ENCODE data around the gene ETF1. TPM values are rescaled to one million over a fixed set of nuclear protein-coding genes. Genes with fewer than 3 reads are reported as not detected.

The ETF1 gene
- total and polyA plus RNA-seq, 9 of the 15 experiments (the other 6 are each of a cell fraction or from before 2014, with no cell fraction given) = 53.7 to 209 (median 164) TPM

GRCh38 chr5:138552657-138553056, 9.6 kb upstream of the ETF1 start (continued):
- no peak for TF ChIP-seq RNF219 (CRISPR knock-in tag; IDR thresholded peaks at IDR 0.05)
- no peak for TF ChIP-seq CREB1 (IDR thresholded peaks at IDR 0.05)
- no peak for TF ChIP-seq CREB1 (CRISPR knock-in tag; IDR thresholded peaks at IDR 0.05)
- TF ChIP-seq, protein P1, sequence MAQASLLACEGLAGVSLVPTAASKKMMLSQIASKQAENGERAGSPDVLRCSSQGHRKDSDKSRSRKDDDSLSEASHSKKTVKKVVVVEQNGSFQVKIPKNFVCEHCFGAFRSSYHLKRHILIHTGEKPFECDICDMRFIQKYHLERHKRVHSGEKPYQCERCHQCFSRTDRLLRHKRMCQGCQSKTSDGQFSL (CRISPR knock-in tag; IDR thresholded peaks at IDR 0.05) = 0 out of 2 replicates have a peak, but pooled peaks have one; percentile 15
- TF ChIP-seq, protein P1 (tag; IDR thresholded peaks at IDR 0.05) = no peak
- TF ChIP-seq SPI1 (IDR thresholded peaks at IDR 0.05; ENCODE audit: borderline replicate concordance, low read depth, low read length) = no peak
- TF ChIP-seq LCOR (CRISPR knock-in tag; IDR thresholded peaks at IDR 0.05) = no peak
- TF ChIP-seq MAFG (tag; conservative IDR thresholded peaks at IDR 0.05) = no peak
- no peak for TF ChIP-seq JUN (IDR thresholded peaks at IDR 0.05; ENCODE audit: borderline replicate concordance, low read depth, low read length)
- TF ChIP-seq JUN (CRISPR knock-in tag; IDR thresholded peaks at IDR 0.05; ENCODE audit: borderline replicate concordance) = no peak
- no peak for TF ChIP-seq ZSCAN29 (IDR thresholded peaks at IDR 0.05)
- TF ChIP-seq POLR2B (IDR thresholded peaks at IDR 0.05; ENCODE audit: low read depth, partially characterized antibody) = peak; percentile 10
- TF ChIP-seq, protein P2, sequence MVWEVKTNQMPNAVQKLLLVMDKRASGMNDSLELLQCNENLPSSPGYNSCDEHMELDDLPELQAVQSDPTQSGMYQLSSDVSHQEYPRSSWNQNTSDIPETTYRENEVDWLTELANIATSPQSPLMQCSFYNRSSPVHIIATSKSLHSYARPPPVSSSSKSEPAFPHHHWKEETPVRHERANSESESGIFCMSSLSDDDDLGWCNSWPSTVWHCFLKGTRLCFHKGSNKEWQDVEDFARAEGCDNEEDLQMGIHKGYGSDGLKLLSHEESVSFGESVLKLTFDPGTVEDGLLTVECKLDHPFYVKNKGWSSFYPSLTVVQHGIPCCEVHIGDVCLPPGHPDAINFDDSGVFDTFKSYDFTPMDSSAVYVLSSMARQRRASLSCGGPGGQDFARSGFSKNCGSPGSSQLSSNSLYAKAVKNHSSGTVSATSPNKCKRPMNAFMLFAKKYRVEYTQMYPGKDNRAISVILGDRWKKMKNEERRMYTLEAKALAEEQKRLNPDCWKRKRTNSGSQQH (CRISPR knock-in tag; IDR thresholded peaks at IDR 0.05) = no peak
- TF ChIP-seq, protein P3, sequence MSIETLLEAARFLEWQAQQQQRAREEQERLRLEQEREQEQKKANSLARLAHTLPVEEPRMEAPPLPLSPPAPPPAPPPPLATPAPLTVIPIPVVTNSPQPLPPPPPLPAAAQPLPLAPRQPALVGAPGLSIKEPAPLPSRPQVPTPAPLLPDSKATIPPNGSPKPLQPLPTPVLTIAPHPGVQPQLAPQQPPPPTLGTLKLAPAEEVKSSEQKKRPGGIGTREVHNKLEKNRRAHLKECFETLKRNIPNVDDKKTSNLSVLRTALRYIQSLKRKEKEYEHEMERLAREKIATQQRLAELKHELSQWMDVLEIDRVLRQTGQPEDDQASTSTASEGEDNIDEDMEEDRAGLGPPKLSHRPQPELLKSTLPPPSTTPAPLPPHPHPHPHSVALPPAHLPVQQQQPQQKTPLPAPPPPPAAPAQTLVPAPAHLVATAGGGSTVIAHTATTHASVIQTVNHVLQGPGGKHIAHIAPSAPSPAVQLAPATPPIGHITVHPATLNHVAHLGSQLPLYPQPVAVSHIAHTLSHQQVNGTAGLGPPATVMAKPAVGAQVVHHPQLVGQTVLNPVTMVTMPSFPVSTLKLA (conservative IDR thresholded peaks at IDR 0.05) = no peak
- TF ChIP-seq, protein P4, sequence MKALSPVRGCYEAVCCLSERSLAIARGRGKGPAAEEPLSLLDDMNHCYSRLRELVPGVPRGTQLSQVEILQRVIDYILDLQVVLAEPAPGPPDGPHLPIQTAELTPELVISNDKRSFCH (CRISPR knock-in tag; IDR thresholded peaks at IDR 0.05) = no peak
- TF ChIP-seq, protein P4 (tag; IDR thresholded peaks at IDR 0.05) = no peak
- TF ChIP-seq POLR2AphosphoS2 (IDR thresholded peaks at IDR 0.05; ENCODE audit: low read length) = peak; percentile 86
- TF ChIP-seq CBX8 (IDR thresholded peaks at IDR 0.05; ENCODE audit: borderline replicate concordance, extremely low read depth, low read depth, low read length, poor library complexity, severe bottlenecking) = no peak
- TF ChIP-seq KDM2B (CRISPR knock-in tag; IDR thresholded peaks at IDR 0.05) = no peak
- peak; percentile 59; the same call in 1 of the 2 replicates for TF ChIP-seq ZNF384 (IDR thresholded peaks at IDR 0.05; ENCODE audit: low read depth, low read length)
- no peak for TF ChIP-seq PHF21A (IDR thresholded peaks at IDR 0.05; ENCODE audit: borderline replicate concordance, low read depth)
- no peak for TF ChIP-seq CBX3 (IDR thresholded peaks at IDR 0.05; ENCODE audit: borderline replicate concordance in 1 of 2, low read length in 2 of 2)
